ENCODE data around the gene SLC9A3.

SLC9A3 gene

GRCh38 chr5:432928-433791 is 91.1 kb downstream of the SLC9A3 start:
- DNase-seq (ENCODE audit: extremely low read depth in 1 of 2, low read depth in 1 of 2): no peak

GRCh38 chr5:432201-432927 is 91.9 kb downstream of the SLC9A3 start:
- no peak for DNase-seq (ENCODE audit: extremely low read depth in 1 of 2, low read depth in 1 of 2)

GRCh38 chr5:431711-432050 is 92.6 kb downstream of the SLC9A3 start:
- DNase-seq (ENCODE audit: extremely low read depth in 1 of 2, low read depth in 1 of 2): no peak

- no peak for DNase-seq (ENCODE audit: extremely low read depth in 1 of 2, low read depth in 1 of 2)
These were observed 93.1 kb downstream of the SLC9A3 start for GRCh38 chr5:431001-431710.

GRCh38 chr5:430214-430925 is 93.9 kb downstream of the SLC9A3 start:
- no peak for DNase-seq (ENCODE audit: extremely low read depth in 1 of 2, low read depth in 1 of 2)

GRCh38 chr5:429453-430188 is 94.6 kb downstream of the SLC9A3 start:
- no peak for DNase-seq (ENCODE audit: extremely low read depth in 1 of 2, low read depth in 1 of 2)

GRCh38 chr5:428754-429452 is 95.3 kb downstream of the SLC9A3 start:
- DNase-seq (ENCODE audit: extremely low read depth in 1 of 2, low read depth in 1 of 2): no peak

- no peak for DNase-seq (ENCODE audit: extremely low read depth in 1 of 2, low read depth in 1 of 2)
These were observed 96.0 kb downstream of the SLC9A3 start for GRCh38 chr5:428219-428618.

GRCh38 chr5:427415-428087 is 96.7 kb downstream of the SLC9A3 start:
- DNase-seq (ENCODE audit: extremely low read depth in 1 of 2, low read depth in 1 of 2): no peak

GRCh38 chr5:426392-426976 is 97.8 kb downstream of the SLC9A3 start:
- DNase-seq (ENCODE audit: extremely low read depth in 1 of 2, low read depth in 1 of 2): no peak

GRCh38 chr5:425714-426113 is 98.5 kb downstream of the SLC9A3 start:
- DNase-seq (ENCODE audit: extremely low read depth in 1 of 2, low read depth in 1 of 2): no peak

GRCh38 chr5:424301-425110 is 99.7 kb downstream of the SLC9A3 start:
- no peak for DNase-seq (ENCODE audit: extremely low read depth in 1 of 2, low read depth in 1 of 2)

GRCh38 chr5:423626-424261 is 100.5 kb downstream of the SLC9A3 start:
- no peak for DNase-seq (ENCODE audit: extremely low read depth in 1 of 2, low read depth in 1 of 2)

- DNase-seq (ENCODE audit: extremely low read depth in 1 of 2, low read depth in 1 of 2): no peak
These were observed 101.0 kb downstream of the SLC9A3 start for GRCh38 chr5:423233-423565.

GRCh38 chr5:422323-423232 is 101.7 kb downstream of the SLC9A3 start:
- DNase-seq (ENCODE audit: extremely low read depth in 1 of 2, low read depth in 1 of 2): no peak

- DNase-seq (ENCODE audit: extremely low read depth in 1 of 2, low read depth in 1 of 2): no peak
These were observed 102.3 kb downstream of the SLC9A3 start for GRCh38 chr5:421901-422300.

All from activated CD8-positive, alpha-beta memory T cell treated with anti-CD3 and anti-CD28 coated beads for 1 hour (primary cell).